HepG2 (cell line): ENCODE results near the gene RFX6. TPM values are rescaled to one million over a fixed set of nuclear protein-coding genes. Genes with fewer than 3 reads are reported as not detected.

Experiments used
- ATAC-seq: fragments of 200-7000 bp; cut with Tn5 transposase; 3 replicates; pipeline ENCODE4 v1.9.1; 2020; ENCODE audit warnings: mild to moderate bottlenecking, moderate library complexity
- BruUV-seq: library from RNA; stranded (reverse); fragments of 400-500 nt; replicated peaks from 2 replicates; lab custom pipeline; 2021; lab: Mats Ljungman, UMichigan
- CTCF ChIA-PET: fragments of 300-600 bp; formaldehyde crosslinking; extraction: SDS; loops from one replicate; lab custom pipeline; 2021; ENCODE audit warnings: low total read pairs, inconsistent platforms, low intra/inter-chr PET ratio; lab: Yijun Ruan, JAX
- POLR2A ChIA-PET: fragments of 350-600 bp; sonication (Branson Sonifier 250); formaldehyde crosslinking; loops from one replicate; lab custom pipeline; 2020; ENCODE audit warnings: antibody characterized with exemption, inconsistent platforms; lab: Yijun Ruan, JAX
- DNase-seq: peaks from one replicate; pipeline ENCODE4 v3.0.0-alpha.2; 2015; ENCODE audit warnings: low spot score
- FAIRE-seq: peaks from 3 replicates; lab custom pipeline; 2011; peaks lifted over from hg19 to GRCh38; lab: Jason Lieb, UNC
- H2AFZ ChIP-seq: one replicate; pipeline ENCODE4 v1.6.1; 2011; ENCODE audit warnings: low read length, inconsistent platforms
- H3K27ac ChIP-seq: fragments of 300-600 bp; 3 replicates; pipeline ENCODE4 v1.8.0; 2011; ENCODE audit warnings: mixed run types, mild to moderate bottlenecking, mixed read lengths, low read length, inconsistent platforms; ENCODE audit not compliant: insufficient read depth; ENCODE audit errors: extremely low read length
- H3K27me3 ChIP-seq, 2 experiments: fragments of 200-600 bp in 1 of 2; 2 replicates in 1 of 2; 3 replicates in 1 of 2; pipeline versions ENCODE4 v1.6.0 to v1.8.0; 2011; ENCODE audit warnings: low read length in 2 of 2, mild to moderate bottlenecking in 2 of 2, moderate library complexity in 2 of 2, inconsistent platforms in 1 of 2; ENCODE audit not compliant: insufficient read depth in 2 of 2, control insufficient read depth in 1 of 2
- H3K36me3 ChIP-seq, 2 experiments: fragments of 200-600 bp in 1 of 2; replicated peaks in 1 of 2; 2 replicates in 1 of 2; 3 replicates in 1 of 2; pipeline versions ENCODE4 v1.5.1 to v1.8.0; 2011; ENCODE audit warnings: low read length in 2 of 2, inconsistent platforms in 1 of 2; ENCODE audit not compliant: insufficient read depth in 2 of 2, control insufficient read depth in 1 of 2
- H3K4me1 ChIP-seq: 2 replicates; pipeline ENCODE4 v1.5.1; 2012; ENCODE audit warnings: low read length, inconsistent platforms; ENCODE audit not compliant: insufficient read depth
- H3K4me2 ChIP-seq: 2 replicates; pipeline ENCODE4 v1.6.0; 2011; ENCODE audit warnings: low read depth, low read length, inconsistent platforms
- H3K4me3 ChIP-seq, 3 experiments: fragments of 200-600 bp in 1 of 3; sonication (generic), shearing (Covaris generic) in 1 of 3; replicated peaks in 1 of 3; 2 replicates each; pipeline ENCODE4 v1.5.1; 2011 to 2016; ENCODE audit warnings: low read length in 3 of 3, inconsistent platforms in 2 of 3, low read depth in 2 of 3, mild to moderate bottlenecking in 2 of 3, control low read depth in 1 of 3, mixed read lengths in 1 of 3; ENCODE audit not compliant: insufficient read depth in 1 of 3
- H3K79me2 ChIP-seq: one replicate; pipeline ENCODE4 v1.6.1; 2011; ENCODE audit warnings: low read length, inconsistent platforms; ENCODE audit not compliant: insufficient read depth
- H3K9ac ChIP-seq: 2 replicates; pipeline ENCODE4 v1.6.0; 2011; ENCODE audit warnings: mild to moderate bottlenecking, low read depth, low read length, inconsistent platforms; ENCODE audit not compliant: insufficient read depth
- H3K9me3 ChIP-seq: 2 replicates; pipeline ENCODE4 v1.5.1; 2012; ENCODE audit warnings: mild to moderate bottlenecking, low read length
- H4K20me1 ChIP-seq: 2 replicates; pipeline ENCODE4 v1.6.0; 2011; ENCODE audit warnings: inconsistent platforms, mild to moderate bottlenecking, low read length, moderate library complexity; ENCODE audit not compliant: insufficient read depth
- AHR ChIP-seq: IDR thresholded peaks from 2 replicates; pipeline ENCODE4 v1.6.1; 2018; ENCODE audit warnings: missing genetic modification reagents, missing compliant biosample characterization
- ARNT2 ChIP-seq: sonication (generic); formaldehyde crosslinking; IDR thresholded peaks from 2 replicates; pipeline ENCODE4 v1.8.0; 2022; ENCODE audit warnings: mild to moderate bottlenecking, low read depth, missing genetic modification reagents, moderate library complexity
- CENPT ChIP-seq: sonication (generic); formaldehyde crosslinking; IDR thresholded peaks from 2 replicates; pipeline ENCODE4 v1.8.0; 2022; ENCODE audit warnings: low read depth, mild to moderate bottlenecking, moderate library complexity, missing genetic modification reagents
- GATA4 ChIP-seq: sonication (generic); IDR thresholded peaks from 2 replicates; pipeline ENCODE4 v1.6.1; 2016; ENCODE audit warnings: antibody characterized with exemption, low read depth, borderline replicate concordance
- ZNF317 ChIP-seq: sonication (generic); formaldehyde crosslinking; IDR thresholded peaks from 2 replicates; pipeline ENCODE4 v1.5.0; 2020; ENCODE audit warnings: mild to moderate bottlenecking, missing genetic modification reagents
- ZNF878 ChIP-seq: sonication (generic); formaldehyde crosslinking; IDR thresholded peaks from 2 replicates; pipeline ENCODE4 v1.8.1; 2023; ENCODE audit warnings: mild to moderate bottlenecking, missing genetic modification reagents, moderate library complexity
- WGBS: methylation state at CpG from one replicate; pipeline ENCODE4 v1.1.6; 2017; ENCODE audit warnings: low lambda C conversion rate; 5-methylcytosine and 5-hydroxymethylcytosine counted together
- in situ Hi-C: cut with HindIII; loops from 2 replicates; pipeline ENCODE4 v1.10.0; 2017; ENCODE audit warnings: low pct_unique_long_range_greater_than_20kb; ENCODE audit not compliant: extremely low pct_ligation_motif_present
- intact Hi-C: fragments of 100-400 bp; cut with micrococcal nuclease; formaldehyde crosslinking; loops from one replicate; pipeline ENCODE4 v1.10.0; 2022; ENCODE audit not compliant: unreplicated experiment
- polyA plus RNA-seq, 8 experiments: library from polyadenylated mRNA; depleted of rRNA in 3 of 8; stranded (reverse) in 7 of 8; unstranded in 1 of 8; fragments of >200 nt; fragmentation: Illumina TruSeq in 4 of 8; extraction: Trizol in 4 of 8; gene quantifications; 2 replicates each; pipeline versions ENCODE4 v1.2.1 to v1.2.3, GENCODE V29; 2011 to 2016; ENCODE audit warnings: low read depth in 4 of 8, missing spikeins in 1 of 8, mixed read lengths in 1 of 8; ENCODE audit not compliant: insufficient read depth in 1 of 8
- total RNA-seq, 5 experiments: library from RNA; depleted of rRNA; stranded (reverse); fragments of >200 nt; fragmentation: Illumina TruSeq; extraction: Trizol; gene quantifications; 2 replicates each; pipeline ENCODE4 v1.2.3, GENCODE V29; 2016; ENCODE audit warnings: low read depth in 1 of 5

RFX6 gene
- total and polyA plus RNA-seq, 2 of the 13 experiments (the other 11 are each of a cell fraction or from before 2014, with no cell fraction given): 0.04 TPM; not detected in 1

DNA sequence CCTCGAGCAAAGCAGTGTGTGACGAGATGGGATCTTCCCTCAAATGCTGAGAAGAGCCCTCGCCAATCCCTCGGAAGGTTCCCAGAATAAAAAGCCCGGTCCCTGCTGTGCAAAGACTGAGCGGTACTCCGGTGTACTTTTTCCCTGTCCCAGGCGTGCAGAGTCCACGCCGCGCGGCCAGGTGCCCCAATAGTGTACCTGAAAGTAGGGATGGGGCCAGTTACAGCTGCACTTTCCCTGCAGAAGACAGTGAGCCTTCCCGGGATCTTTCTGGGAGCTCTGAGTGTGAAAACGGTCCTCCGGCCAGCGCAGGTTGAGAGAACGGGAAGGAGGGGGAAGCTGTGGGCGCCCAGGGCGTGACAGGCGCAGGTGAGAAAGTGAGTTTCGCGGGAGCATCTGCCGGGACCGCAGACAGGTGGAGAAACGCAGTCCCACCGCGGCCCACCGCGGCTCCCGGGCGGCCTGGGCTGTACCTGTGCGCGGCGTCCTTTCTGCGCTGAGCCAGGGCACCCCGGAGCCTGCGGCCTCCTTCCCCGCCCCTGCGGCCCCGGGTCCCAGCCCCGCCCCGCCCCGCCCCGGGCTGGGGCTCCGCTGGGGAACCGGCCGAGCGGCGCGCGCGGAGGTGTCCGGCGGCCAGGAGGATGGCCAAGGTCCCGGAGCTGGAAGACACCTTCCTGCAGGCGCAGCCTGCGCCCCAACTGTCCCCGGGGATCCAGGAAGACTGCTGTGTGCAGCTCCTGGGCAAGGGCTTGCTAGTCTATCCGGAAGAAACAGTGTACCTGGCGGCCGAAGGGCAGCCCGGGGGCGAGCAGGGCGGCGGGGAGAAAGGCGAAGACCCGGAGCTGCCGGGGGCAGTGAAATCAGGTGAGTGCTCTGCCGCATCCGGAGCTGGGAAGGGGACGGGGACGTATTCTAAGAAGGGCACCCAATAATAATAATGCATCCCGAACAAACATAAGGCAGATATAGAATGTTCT lies at the start of gene RFX6 (continued):
- TF ChIP-seq GATA4: no peak

DNA sequence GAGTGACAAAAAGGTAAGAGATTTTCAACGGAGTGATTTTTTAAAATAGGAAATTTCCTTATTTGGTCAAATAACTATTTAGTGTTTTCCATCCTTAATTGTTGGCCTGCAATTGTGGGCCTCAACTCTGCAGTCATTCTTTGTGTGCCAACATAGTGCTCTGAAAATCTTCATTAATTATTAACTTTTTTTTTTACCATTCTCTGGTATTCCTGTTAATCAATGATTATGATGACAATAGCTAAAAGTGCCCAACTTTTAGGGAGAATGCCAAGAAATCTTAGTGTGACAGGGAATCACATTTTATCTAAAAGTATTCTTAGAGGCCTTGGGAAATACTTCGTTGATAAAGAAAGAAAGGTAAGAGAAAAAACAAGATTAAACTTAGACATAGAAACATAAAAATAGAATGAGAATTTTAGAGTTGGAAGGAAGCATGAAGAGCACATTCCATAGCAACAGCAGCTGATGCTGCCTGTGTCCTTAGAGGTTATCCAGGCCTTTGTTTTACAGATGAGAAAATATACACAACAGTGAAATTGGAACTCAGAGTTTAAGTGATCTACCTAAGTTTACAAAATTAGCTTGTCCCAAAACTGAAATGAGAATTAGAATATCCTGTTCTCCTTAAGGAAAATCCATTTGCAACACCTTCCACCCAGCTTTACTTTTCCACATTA lies 49.3 kb upstream of the RFX6 start:
- no TSS peak for BruUV-seq
- CTCF ChIA-PET: no interaction called here
- intact Hi-C loops: no loop called here
- TF ChIP-seq CENPT (CRISPR knock-in tag) (no peak), ZNF317 (0 out of 2 replicates have a peak, but pooled peaks have one; percentile 42), ARNT2 (no peak), ZNF878 (no peak), AHR (CRISPR knock-in tag) (no peak)
- TF ChIP-seq, all 625 proteins: peak for 1
- Histone ChIP-seq H3K79me2 (no peaks in the 10 kb centered on the region), H3K27me3 (no peaks in the 10 kb centered on the region), H3K9me3 (0 out of 2 replicates have a peak, but pooled peaks cover 4% of the 10 kb centered on the region), H3K4me1 (no peaks in the 10 kb centered on the region), H3K4me3 (no peak overlapping the region), H2AFZ (no peak overlapping the region), H3K9ac (no peak overlapping the region), H3K27ac (no peak overlapping the region), H3K4me2 (no peak overlapping the region), H4K20me1 (no peaks in the 10 kb centered on the region), H3K36me3 (no peaks in the 10 kb centered on the region)
- no peak for DNase-seq
- in situ Hi-C loops: no loop called here
- no peak for FAIRE-seq
- 3% methylated on average over 2 of the region's 2 CpGs for WGBS
- no peak for ATAC-seq
- POLR2A ChIA-PET: no interaction called here
